Muscle layer of colon (tissue), 2 donors: ENCODE results near the gene LPP.

Experiments used
- H3K27ac ChIP-seq: one replicate; pipeline ENCODE4 v1.7.0; 2013; ENCODE audit warnings: low read depth, mild to moderate bottlenecking, low read length, moderate library complexity
- H3K27me3 ChIP-seq, 2 donors: one replicate each; pipeline ENCODE4 v1.7.0; 2013; ENCODE audit warnings: low read length in 2 of 2, mild to moderate bottlenecking in 2 of 2; ENCODE audit not compliant: insufficient read depth in 2 of 2, control insufficient read depth in 1 of 2
- H3K36me3 ChIP-seq: one replicate; pipeline ENCODE4 v1.7.0; 2013; ENCODE audit warnings: mild to moderate bottlenecking, low read length; ENCODE audit not compliant: insufficient read depth
- H3K4me1 ChIP-seq: one replicate; pipeline ENCODE4 v1.7.0; 2013; ENCODE audit warnings: mild to moderate bottlenecking, low read length; ENCODE audit not compliant: insufficient read depth
- H3K4me3 ChIP-seq, 2 donors: one replicate each; pipeline ENCODE4 v1.7.0; 2013; ENCODE audit warnings: low read length in 2 of 2, low read depth in 1 of 2, mild to moderate bottlenecking in 1 of 2, moderate library complexity in 1 of 2
- H3K9ac ChIP-seq: one replicate; pipeline ENCODE4 v1.7.0; 2013; ENCODE audit warnings: low read length
- H3K9me3 ChIP-seq: one replicate; pipeline ENCODE4 v1.7.0; 2013; ENCODE audit warnings: mild to moderate bottlenecking, low read length
- donor health status: abdominal sarcoma.
- donor health status: Adenocarcinoma of cecum.

The LPP gene

DNA sequence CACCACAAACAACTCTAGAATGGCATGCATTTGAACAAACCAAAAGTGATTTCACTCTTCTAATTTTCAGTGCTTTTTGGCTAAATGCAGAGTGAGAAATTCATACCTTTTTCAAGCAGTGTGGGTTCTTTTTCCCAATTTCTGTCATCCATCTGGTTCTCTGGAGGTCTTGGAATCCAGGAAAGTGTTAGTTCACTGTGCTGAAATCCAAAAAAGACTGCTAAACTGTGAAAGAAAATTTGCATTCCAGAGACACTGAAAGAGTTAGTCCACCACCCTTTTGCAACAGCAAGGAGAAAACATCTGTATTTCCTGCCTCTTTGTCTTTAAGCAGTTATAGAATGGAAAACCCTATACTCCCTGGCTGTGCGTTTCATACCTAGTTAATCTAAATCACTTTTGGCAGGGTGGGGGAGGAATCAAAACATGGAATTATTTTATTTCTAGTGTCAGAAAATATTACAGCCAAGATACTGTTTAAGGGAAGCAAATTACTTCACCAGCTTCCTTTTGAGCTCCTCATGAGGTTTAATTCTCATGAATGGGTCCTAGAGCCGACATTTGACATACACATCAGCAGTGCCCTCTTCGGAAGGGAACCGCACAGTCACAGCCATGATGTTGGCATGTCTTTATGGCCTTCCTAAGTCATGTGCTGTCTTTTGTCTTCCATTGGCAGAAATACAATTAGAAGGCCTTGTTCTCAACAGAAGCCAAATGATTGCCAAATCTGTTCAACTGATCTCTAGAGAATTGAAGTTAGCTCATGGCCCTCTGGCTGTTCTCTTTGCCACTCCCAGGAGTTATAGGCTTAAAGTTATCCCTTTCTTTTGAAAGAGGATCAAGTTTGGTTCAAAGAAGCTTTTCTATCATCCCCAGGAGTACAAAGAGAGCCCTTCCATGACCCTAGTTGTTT is 700.2 kb downstream of the LPP start:
- H3K36me3 ChIP-seq: no peaks in the 10 kb centered on the region
- H3K27me3 ChIP-seq: no peaks in the 10 kb centered on the region
- H3K27ac ChIP-seq: peak overlapping the region; percentile 17
- H3K4me1 ChIP-seq: peaks cover 33% of the 10 kb centered on the region
- H3K4me3 ChIP-seq: no peak overlapping the region
- no peak overlapping the region for H3K9ac ChIP-seq
- no peaks in the 10 kb centered on the region for H3K9me3 ChIP-seq

DNA sequence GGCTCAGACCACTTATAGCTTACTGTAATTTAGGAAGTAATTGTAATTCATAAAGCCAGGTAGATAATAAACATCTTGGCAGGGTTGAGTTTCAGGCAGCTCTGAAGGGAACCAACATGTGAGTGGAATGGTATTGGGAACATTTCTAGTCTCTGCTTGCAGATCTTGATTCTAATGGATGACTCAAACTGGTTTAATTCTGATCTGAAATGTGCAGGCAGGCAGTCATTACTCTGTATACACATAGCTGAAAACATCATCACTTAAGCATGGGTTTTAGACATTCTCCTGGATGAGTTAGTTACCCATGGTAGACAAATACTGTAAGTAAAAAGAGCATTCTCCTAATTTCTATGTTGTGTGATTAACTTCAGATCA is 700.8 kb downstream of the LPP start:
- Histone ChIP-seq H3K4me1 (peaks cover 33% of the 10 kb centered on the region), H3K36me3 (no peaks in the 10 kb centered on the region), H3K4me3 (no peak overlapping the region), H3K27me3 (no peaks in the 10 kb centered on the region), H3K9me3 (no peaks in the 10 kb centered on the region), H3K9ac (no peak overlapping the region), H3K27ac (peak overlapping the region; percentile 17)

DNA sequence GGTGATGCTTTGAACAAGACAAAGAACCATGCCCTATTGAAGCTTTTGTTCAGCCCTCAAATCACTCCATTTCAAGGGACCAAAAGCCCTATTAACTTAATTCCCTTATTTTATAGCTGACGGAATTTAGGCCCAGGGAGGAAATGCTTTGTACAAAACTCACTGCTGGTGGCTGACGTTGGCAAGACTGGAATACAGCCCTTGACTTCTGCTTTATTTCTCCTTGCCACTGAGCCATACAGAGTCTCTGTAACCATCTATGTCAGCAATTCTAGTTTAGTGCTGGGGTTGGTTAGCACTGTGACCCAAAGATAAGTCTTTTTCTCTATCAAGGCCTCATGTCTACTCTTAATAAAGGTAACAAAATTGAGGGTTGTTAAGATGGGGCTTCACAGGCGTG is 701.7 kb downstream of the LPP start:
- no peak overlapping the region for H3K27ac ChIP-seq

DNA sequence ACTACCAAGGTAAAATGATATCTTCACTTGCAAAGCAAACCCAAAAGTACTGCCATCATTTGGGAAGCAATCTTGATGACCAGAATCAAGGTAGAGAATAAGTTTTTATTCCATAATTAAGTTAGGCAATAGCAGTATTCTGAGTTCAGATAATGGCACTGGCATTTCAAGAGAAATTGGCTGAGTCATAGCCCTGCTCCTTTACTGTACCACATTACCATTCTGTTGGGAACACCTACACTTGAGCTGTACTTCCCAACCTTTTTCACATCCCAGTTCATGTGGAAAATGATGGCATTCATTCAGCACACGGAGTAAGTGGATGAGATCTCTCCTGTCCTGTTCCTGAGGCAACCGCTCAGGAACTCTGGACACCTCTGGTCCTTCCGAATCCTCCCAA is 706.2 kb downstream of the LPP start:
- H3K9ac ChIP-seq: no peak overlapping the region
- H3K27ac ChIP-seq: no peak overlapping the region
- H3K9me3 ChIP-seq: no peaks in the 10 kb centered on the region
- peaks cover 37% of the 10 kb centered on the region for H3K4me1 ChIP-seq
- H3K4me3 ChIP-seq: no peak overlapping the region
- H3K27me3 ChIP-seq: no peaks in the 10 kb centered on the region
- H3K36me3 ChIP-seq: no peaks in the 10 kb centered on the region

More for the DNA sequence above, 701.7 kb downstream of the LPP start:
- H3K36me3 ChIP-seq: no peaks in the 10 kb centered on the region
- no peaks in the 10 kb centered on the region for H3K9me3 ChIP-seq
- peaks cover 33% of the 10 kb centered on the region for H3K4me1 ChIP-seq
- H3K27me3 ChIP-seq: no peaks in the 10 kb centered on the region
- H3K9ac ChIP-seq: no peak overlapping the region
- no peak overlapping the region for H3K4me3 ChIP-seq

DNA sequence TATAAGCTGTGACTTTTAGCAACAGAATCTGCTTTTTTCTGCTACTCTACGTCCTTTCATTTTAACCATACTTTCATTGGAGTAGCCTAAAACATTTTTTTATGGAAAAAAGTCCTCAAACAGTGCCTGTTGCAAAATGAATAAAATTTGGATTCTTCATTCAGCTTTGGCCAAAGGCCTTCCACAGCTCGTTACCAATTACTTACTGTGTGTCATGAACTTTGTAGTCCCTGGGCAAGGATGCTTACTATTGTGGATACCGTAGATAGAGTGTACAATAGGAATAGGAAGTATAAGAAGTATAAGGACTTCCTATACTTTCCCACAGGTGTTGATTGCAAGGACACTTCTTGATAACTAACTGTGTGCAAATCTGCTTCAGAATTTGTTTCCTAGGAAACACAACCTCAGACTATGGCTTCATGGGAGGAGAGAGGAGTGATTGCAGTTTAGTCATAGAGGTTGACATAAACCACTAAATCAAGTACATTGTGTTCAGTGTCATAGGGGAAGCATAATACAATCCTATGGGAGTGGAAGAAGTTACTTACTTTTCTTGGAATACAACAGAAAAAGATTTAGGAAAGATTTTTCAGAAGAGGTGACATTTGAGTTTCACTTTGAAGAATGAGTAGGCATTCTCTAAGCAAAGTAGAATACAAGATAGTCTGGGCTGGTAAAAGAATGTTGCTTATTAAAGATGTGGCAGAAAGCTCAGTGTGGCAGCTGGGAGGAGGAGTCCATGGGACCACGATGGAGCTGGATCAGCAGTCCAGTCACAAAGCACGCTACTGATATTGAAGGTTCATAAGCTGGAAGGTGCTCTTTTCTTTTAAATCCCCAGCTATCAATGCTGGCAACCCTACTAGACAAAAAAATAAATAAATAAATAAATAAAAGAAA is 708.1 kb downstream of the LPP start:
- no peak overlapping the region for H3K4me3 ChIP-seq
- H3K4me1 ChIP-seq: peaks cover 27% of the 10 kb centered on the region
- H3K27ac ChIP-seq: no peak overlapping the region

DNA sequence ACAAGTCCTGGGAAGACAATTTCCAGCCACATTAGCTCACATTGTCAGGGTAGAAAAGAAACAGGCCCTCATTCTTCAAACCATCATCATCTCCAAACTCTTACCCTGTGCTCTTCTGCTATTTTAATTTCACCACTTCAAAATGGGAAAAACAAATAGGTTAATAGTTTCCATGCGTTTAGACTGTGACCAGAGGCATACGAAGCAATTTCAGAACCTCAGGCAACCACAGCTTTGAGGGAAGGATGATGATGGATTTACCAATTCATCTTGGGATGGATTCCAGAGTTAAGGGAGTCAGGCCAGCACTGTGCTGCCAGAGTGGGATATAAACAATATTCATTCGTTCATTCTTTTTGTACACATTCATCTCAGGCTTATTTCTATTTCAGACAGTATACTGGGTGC is 710.0 kb downstream of the LPP start:
- Histone ChIP-seq H3K9ac (no peak overlapping the region), H3K4me1 (peaks cover 27% of the 10 kb centered on the region), H3K9me3 (no peaks in the 10 kb centered on the region), H3K27me3 (no peaks in the 10 kb centered on the region), H3K27ac (no peak overlapping the region), H3K4me3 (no peak overlapping the region), H3K36me3 (peaks cover 15% of the 10 kb centered on the region)

More for the DNA sequence above, 708.1 kb downstream of the LPP start:
- H3K9me3 ChIP-seq: no peaks in the 10 kb centered on the region
- H3K27me3 ChIP-seq: no peaks in the 10 kb centered on the region
- H3K9ac ChIP-seq: no peak overlapping the region
- H3K36me3 ChIP-seq: peaks cover 9% of the 10 kb centered on the region

DNA sequence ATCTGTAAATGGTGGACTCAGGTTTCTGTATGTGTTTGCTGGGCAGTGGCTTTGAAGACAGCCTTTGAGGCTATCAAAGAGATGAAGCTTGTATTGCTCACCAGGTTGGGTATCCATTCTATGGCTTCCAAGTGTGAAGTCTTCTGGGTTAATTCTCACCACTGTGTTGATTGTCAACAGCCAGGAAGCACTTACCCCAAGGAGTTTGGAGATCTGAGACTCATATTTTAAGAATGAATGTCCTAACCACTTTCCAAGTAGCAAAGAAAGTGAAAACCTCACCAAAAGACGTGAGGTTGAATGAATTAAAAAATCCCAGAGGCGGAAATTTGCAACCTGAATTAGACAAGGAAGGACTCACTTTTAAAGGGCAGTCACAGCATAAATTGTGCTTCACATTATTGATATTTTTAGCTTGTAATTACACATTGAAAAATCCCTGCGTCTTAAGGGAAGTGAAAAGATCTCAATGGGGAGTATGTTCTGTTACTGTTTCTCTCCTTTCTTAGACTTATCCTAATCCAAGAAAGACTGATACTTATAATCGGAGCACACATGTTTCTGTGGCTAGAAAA is 713.8 kb downstream of the LPP start:
- Histone ChIP-seq H3K27me3 (no peaks in the 10 kb centered on the region), H3K9me3 (no peaks in the 10 kb centered on the region), H3K27ac (no peak overlapping the region), H3K36me3 (peaks cover 22% of the 10 kb centered on the region), H3K4me3 (no peak overlapping the region), H3K4me1 (peaks cover 18% of the 10 kb centered on the region), H3K9ac (no peak overlapping the region)

DNA sequence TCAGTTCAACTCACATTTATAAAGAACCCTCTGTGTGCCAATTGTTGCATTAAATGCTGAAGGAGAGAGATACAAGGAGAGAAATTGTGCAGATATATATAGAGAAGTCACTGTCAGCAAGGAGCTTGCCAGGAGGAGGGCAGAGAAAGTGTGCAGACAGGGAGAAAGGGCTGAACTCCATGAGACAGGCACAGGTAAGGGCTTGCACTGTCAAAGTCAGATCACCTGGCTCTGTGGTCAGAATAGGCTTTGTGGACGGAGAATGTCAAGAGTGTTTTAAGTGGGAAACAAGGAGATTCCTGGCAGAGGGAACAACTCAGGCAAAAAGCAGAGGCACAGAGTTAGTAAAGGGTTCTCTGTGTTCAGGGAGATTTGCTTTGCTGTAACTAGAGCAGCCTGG is 714.8 kb downstream of the LPP start:
- no peak overlapping the region for H3K4me3 ChIP-seq
- H3K27me3 ChIP-seq: no peaks in the 10 kb centered on the region
- no peak overlapping the region for H3K27ac ChIP-seq
- H3K4me1 ChIP-seq: peaks cover 8% of the 10 kb centered on the region
- H3K9me3 ChIP-seq: no peaks in the 10 kb centered on the region
- no peak overlapping the region for H3K9ac ChIP-seq
- H3K36me3 ChIP-seq: peaks cover 31% of the 10 kb centered on the region

DNA sequence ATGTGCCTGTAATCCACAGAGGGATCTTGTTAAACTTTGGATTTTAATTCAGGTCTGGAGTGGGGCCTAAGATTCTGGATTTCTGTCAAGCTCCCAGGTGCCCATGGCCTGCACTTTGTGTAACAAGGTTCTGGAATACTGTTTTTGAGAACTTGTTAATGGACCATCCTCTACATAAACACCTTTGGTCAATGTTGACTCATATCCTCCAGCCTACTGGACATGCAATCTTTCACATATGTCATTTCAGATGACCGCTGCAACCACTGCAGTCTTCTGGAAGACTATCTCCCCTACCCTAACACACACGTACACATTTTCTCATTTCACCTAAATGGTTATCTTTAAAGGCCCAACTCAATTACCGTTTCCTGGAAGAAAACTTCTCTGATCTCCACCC is 715.7 kb downstream of the LPP start:
- Histone ChIP-seq H3K9ac (no peak overlapping the region), H3K36me3 (peaks cover 37% of the 10 kb centered on the region), H3K4me3 (no peak overlapping the region), H3K9me3 (no peaks in the 10 kb centered on the region), H3K27me3 (no peaks in the 10 kb centered on the region), H3K27ac (no peak overlapping the region), H3K4me1 (no peaks in the 10 kb centered on the region)

DNA sequence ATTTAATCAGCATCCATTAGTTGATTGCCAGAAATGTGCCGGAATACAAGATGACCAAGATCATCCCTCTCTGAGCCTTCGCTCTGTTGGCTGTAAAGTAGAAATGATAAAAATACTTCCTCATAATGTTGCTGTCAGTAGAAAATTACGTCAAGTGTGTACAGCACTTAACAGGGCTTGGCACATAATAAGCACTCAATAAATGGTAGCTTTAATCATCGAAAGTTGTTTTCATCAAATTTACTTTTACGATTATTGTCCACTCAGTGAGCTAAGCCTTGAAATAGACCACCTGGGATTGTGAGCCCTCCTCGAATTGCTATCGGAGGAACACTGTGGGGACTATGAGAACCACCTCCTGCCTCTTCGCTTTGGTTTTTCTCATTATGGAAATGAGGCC is 716.5 kb downstream of the LPP start:
- H3K36me3 ChIP-seq: peaks cover 45% of the 10 kb centered on the region
- H3K27me3 ChIP-seq: no peaks in the 10 kb centered on the region
- H3K4me3 ChIP-seq: no peak overlapping the region
- no peak overlapping the region for H3K9ac ChIP-seq
- no peak overlapping the region for H3K27ac ChIP-seq
- no peaks in the 10 kb centered on the region for H3K4me1 ChIP-seq
- no peaks in the 10 kb centered on the region for H3K9me3 ChIP-seq

DNA sequence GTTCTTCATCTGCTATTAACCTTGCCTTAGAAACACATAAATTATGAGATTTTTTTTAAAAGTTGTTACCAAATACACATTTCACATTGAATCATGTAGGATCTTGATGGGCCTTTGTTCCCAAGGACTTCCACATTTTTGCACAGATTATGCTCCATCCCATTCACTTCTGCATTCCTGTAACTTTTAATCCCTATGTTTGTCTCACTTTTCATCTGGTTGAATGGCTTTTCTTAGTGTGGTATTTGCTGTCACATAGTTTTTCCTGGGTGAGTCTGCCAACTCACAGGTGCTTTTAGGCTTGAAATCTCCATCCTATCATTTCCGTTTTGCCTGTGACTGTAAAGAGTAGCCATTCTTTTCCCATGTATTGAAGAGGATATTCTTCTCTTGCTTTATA is 720.6 kb downstream of the LPP start:
- Histone ChIP-seq H3K4me1 (no peaks in the 10 kb centered on the region), H3K4me3 (no peak overlapping the region), H3K9ac (no peak overlapping the region), H3K27me3 (no peaks in the 10 kb centered on the region), H3K36me3 (peaks cover 37% of the 10 kb centered on the region), H3K27ac (no peak overlapping the region), H3K9me3 (no peaks in the 10 kb centered on the region)
